Caco-2 (cell line): ENCODE data around the gene NSG1. TPM values are rescaled to one million over a fixed set of nuclear protein-coding genes. Genes with fewer than 3 reads are reported as not detected.

Source experiments
- BruUV-seq: library from RNA; stranded (reverse); fragments of 400-500 nt; replicated peaks from 2 replicates; lab custom pipeline; 2021; lab: Mats Ljungman, UMichigan
- CTCF ChIA-PET: fragments of 300-600 bp; sonication (Branson Sonifier 250); formaldehyde crosslinking; loops from one replicate; lab custom pipeline; 2022; ENCODE audit warnings: antibody characterized with exemption; lab: Charles Lee
- POLR2A ChIA-PET: fragments of 300-600 bp; sonication (Branson Sonifier 250); formaldehyde crosslinking; loops from one replicate; lab custom pipeline; 2022; ENCODE audit warnings: antibody characterized with exemption; lab: Charles Lee
- DNase-seq, 2 experiments: peaks; one replicate each; pipeline versions ENCODE4 v3.0.0 to v3.0.0-alpha.2; 2020 to 2022
- H3K27me3 ChIP-seq: replicated peaks from 2 replicates; pipeline ENCODE4 v1.6.0; 2011; ENCODE audit warnings: low read length; ENCODE audit not compliant: control insufficient read depth, insufficient read depth
- H3K36me3 ChIP-seq: 2 replicates; pipeline ENCODE4 v1.5.1; 2011; ENCODE audit warnings: low read length; ENCODE audit not compliant: control insufficient read depth, insufficient read depth
- H3K4me1 ChIP-seq: fragments of 250-450 bp; sonication (Bioruptor Pico); 2 replicates; pipeline ENCODE4 v1.5.1; 2020; ENCODE audit warnings: mild to moderate bottlenecking
- H3K4me3 ChIP-seq: 2 replicates; pipeline ENCODE4 v1.5.1; 2011; ENCODE audit warnings: low read depth, mild to moderate bottlenecking, control low read depth, low read length
- H3K9me3 ChIP-seq: fragments of 250-450 bp; sonication (Bioruptor Pico); 2 replicates; pipeline ENCODE4 v1.5.1; 2020; ENCODE audit warnings: mild to moderate bottlenecking, moderate library complexity
- H3K27ac Mint-ChIP-seq: one replicate; pipeline ENCODE4 v1.8.0; 2022; ENCODE audit warnings: mixed read lengths; ENCODE audit not compliant: unreplicated experiment
- H3K27me3 Mint-ChIP-seq: one replicate; pipeline ENCODE4 v1.8.0; 2022; ENCODE audit warnings: mixed read lengths; ENCODE audit not compliant: insufficient read depth, unreplicated experiment
- H3K36me3 Mint-ChIP-seq: one replicate; pipeline ENCODE4 v1.8.0; 2022; ENCODE audit warnings: mild to moderate bottlenecking, mixed read lengths; ENCODE audit not compliant: insufficient read depth, unreplicated experiment
- H3K4me1 Mint-ChIP-seq: one replicate; pipeline ENCODE4 v1.8.0; 2022; ENCODE audit warnings: low read depth, mixed read lengths; ENCODE audit not compliant: unreplicated experiment
- H3K4me3 Mint-ChIP-seq: one replicate; pipeline ENCODE4 v1.8.0; 2022; ENCODE audit warnings: mild to moderate bottlenecking, moderate library complexity, mixed read lengths; ENCODE audit not compliant: unreplicated experiment
- H3K9me3 Mint-ChIP-seq: one replicate; pipeline ENCODE4 v1.8.0; 2022; ENCODE audit warnings: mixed read lengths; ENCODE audit not compliant: unreplicated experiment
- intact Hi-C: fragments of 100-400 bp; cut with micrococcal nuclease; formaldehyde crosslinking; loops from one replicate; pipeline ENCODE4 v1.10.0; 2022; ENCODE audit not compliant: unreplicated experiment
- total RNA-seq: library from RNA; stranded (reverse); gene quantifications from 2 replicates; pipeline ENCODE4 v1.2.3, GENCODE V29; 2022
- TF ChIP-seq, protein P1 (sequence below), 2 experiments: fragments of 200-600 bp in 1 of 2; IDR thresholded peaks; 1 replicate in 1 of 2; 2 replicates in 1 of 2; pipeline versions ENCODE4 v1.5.1 to v1.8.0; 2011 to 2022; ENCODE audit warnings: antibody characterized with exemption in 1 of 2, control low read depth in 1 of 2, inconsistent platforms in 1 of 2, low read depth in 1 of 2, low read length in 1 of 2, mild to moderate bottlenecking in 1 of 2, moderate library complexity in 1 of 2; ENCODE audit not compliant: insufficient read depth in 1 of 2, severe bottlenecking in 1 of 2, unreplicated experiment in 1 of 2

NSG1 gene
- total RNA-seq, 1 experiment from 2014 or later: 7.2 TPM

- Mint-ChIP-seq H3K9me3 (no peaks in the 10 kb centered on the region), H3K27ac (no peak overlapping the region), H3K27me3 (no peaks in the 10 kb centered on the region), H3K4me3 (no peak overlapping the region), H3K4me1 (no peaks in the 10 kb centered on the region), H3K36me3 (no peaks in the 10 kb centered on the region)
- Histone ChIP-seq H3K36me3 (no peaks in the 10 kb centered on the region), H3K9me3 (no peaks in the 10 kb centered on the region), H3K27me3 (no peaks in the 10 kb centered on the region), H3K4me1 (no peaks in the 10 kb centered on the region), H3K4me3 (no peak overlapping the region)
- no peak for DNase-seq
- POLR2A ChIA-PET: no interaction called here
- no TSS peak for BruUV-seq
- TF ChIP-seq, protein P1, sequence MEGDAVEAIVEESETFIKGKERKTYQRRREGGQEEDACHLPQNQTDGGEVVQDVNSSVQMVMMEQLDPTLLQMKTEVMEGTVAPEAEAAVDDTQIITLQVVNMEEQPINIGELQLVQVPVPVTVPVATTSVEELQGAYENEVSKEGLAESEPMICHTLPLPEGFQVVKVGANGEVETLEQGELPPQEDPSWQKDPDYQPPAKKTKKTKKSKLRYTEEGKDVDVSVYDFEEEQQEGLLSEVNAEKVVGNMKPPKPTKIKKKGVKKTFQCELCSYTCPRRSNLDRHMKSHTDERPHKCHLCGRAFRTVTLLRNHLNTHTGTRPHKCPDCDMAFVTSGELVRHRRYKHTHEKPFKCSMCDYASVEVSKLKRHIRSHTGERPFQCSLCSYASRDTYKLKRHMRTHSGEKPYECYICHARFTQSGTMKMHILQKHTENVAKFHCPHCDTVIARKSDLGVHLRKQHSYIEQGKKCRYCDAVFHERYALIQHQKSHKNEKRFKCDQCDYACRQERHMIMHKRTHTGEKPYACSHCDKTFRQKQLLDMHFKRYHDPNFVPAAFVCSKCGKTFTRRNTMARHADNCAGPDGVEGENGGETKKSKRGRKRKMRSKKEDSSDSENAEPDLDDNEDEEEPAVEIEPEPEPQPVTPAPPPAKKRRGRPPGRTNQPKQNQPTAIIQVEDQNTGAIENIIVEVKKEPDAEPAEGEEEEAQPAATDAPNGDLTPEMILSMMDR (IDR thresholded peaks at IDR 0.05; ENCODE audit: insufficient read depth in 1 of 2, low read depth in 1 of 2, low read length in 1 of 2, severe bottlenecking in 1 of 2, unreplicated experiment in 1 of 2): no peak
- intact Hi-C loops: no loop called here
- CTCF ChIA-PET: interaction anchor here (0.5 kb wide), 1 partner anchor 11 kb away, joined by 3 read pairs; no protein-coding TSS in a partner anchor
Measured at GRCh38 chr4:4341861-4342650, 44.8 kb upstream of the NSG1 start.

- H3K36me3 Mint-ChIP-seq: no peaks in the 10 kb centered on the region
- DNase-seq: no peak
- ChIA-PET POLR2A (no interaction called here), CTCF (no interaction called here)
- Histone ChIP-seq H3K4me3 (no peak overlapping the region), H3K36me3 (no peaks in the 10 kb centered on the region), H3K4me1 (no peaks in the 10 kb centered on the region), H3K9me3 (no peaks in the 10 kb centered on the region), H3K27me3 (no peaks in the 10 kb centered on the region)
- H3K4me3 Mint-ChIP-seq: no peak overlapping the region
- H3K9me3 Mint-ChIP-seq: no peaks in the 10 kb centered on the region
- H3K27ac Mint-ChIP-seq: no peak overlapping the region
- peaks cover 6% of the 10 kb centered on the region for H3K4me1 Mint-ChIP-seq
- BruUV-seq: no TSS peak
- TF ChIP-seq, protein P1 (IDR thresholded peaks at IDR 0.05; ENCODE audit: insufficient read depth in 1 of 2, low read depth in 1 of 2, low read length in 1 of 2, severe bottlenecking in 1 of 2, unreplicated experiment in 1 of 2): no peak
- no peaks in the 10 kb centered on the region for H3K27me3 Mint-ChIP-seq
- intact Hi-C loops: no loop called here
Measured at GRCh38 chr4:4343038-4343437, 43.9 kb upstream of the NSG1 start.

GRCh38 chr4:4344915-4345527, 41.9 kb upstream of the NSG1 start:
- no TSS peak for BruUV-seq
- Histone ChIP-seq H3K9me3 (no peaks in the 10 kb centered on the region), H3K27me3 (no peaks in the 10 kb centered on the region), H3K4me3 (no peak overlapping the region), H3K4me1 (no peaks in the 10 kb centered on the region), H3K36me3 (no peaks in the 10 kb centered on the region)
- Mint-ChIP-seq H3K4me1 (peaks cover 6% of the 10 kb centered on the region), H3K4me3 (no peak overlapping the region), H3K27ac (no peak overlapping the region), H3K36me3 (no peaks in the 10 kb centered on the region), H3K9me3 (no peaks in the 10 kb centered on the region), H3K27me3 (no peaks in the 10 kb centered on the region)
- TF ChIP-seq, protein P1 (IDR thresholded peaks at IDR 0.05; ENCODE audit: insufficient read depth in 1 of 2, low read depth in 1 of 2, low read length in 1 of 2, severe bottlenecking in 1 of 2, unreplicated experiment in 1 of 2): no peak
- ChIA-PET POLR2A (no interaction called here), CTCF (interaction anchor here (0.7 kb wide), 1 partner anchor 39 kb away, joined by 3 read pairs; no protein-coding TSS in a partner anchor)
- intact Hi-C loops: no loop called here
- no peak for DNase-seq
